CD4-positive, alpha-beta T cell treated with Interleukin-4 for 4 hours (primary cell): ENCODE results near the gene BACH2.
"Not testable (repeated sequence)": the region's sequence is repeated elsewhere in the genome, so short reads cannot be mapped to it uniquely, and the experiment has no call there.

Experiments used
- DNase-seq: peaks from one replicate; pipeline ENCODE4 v3.0.0-alpha.2; 2020

The BACH2 gene

GRCh38 chr6:90298459-90299053 lies 1.9 kb upstream of the BACH2 start:
- DNase-seq: no peak

GRCh38 chr6:90297867-90298381 lies 1.3 kb upstream of the BACH2 start:
- DNase-seq: no peak

GRCh38 chr6:90297115-90297866 lies 648 bp upstream of the BACH2 start:
- DNase-seq: no peak

GRCh38 chr6:90295854-90296340 lies 746 bp downstream of the BACH2 start:
- DNase-seq: peak; percentile 61

GRCh38 chr6:90294989-90295853 lies 1.4 kb downstream of the BACH2 start:
- DNase-seq: peak; percentile 54

GRCh38 chr6:90294614-90294988 lies 2.0 kb downstream of the BACH2 start:
- DNase-seq: peak; percentile 61

GRCh38 chr6:90294008-90294511 lies 2.6 kb downstream of the BACH2 start:
- DNase-seq: no peak

GRCh38 chr6:90293319-90293953 lies 3.2 kb downstream of the BACH2 start:
- no peak for DNase-seq

- no peak for DNase-seq
Observed at GRCh38 chr6:90291565-90291964, 5.1 kb downstream of the BACH2 start.

GRCh38 chr6:90290811-90291420 lies 5.7 kb downstream of the BACH2 start:
- DNase-seq: no peak

- no peak for DNase-seq
Observed at GRCh38 chr6:90289902-90290301, 6.7 kb downstream of the BACH2 start.

- DNase-seq: no peak
Observed at GRCh38 chr6:90288404-90288803, 8.2 kb downstream of the BACH2 start.

- peak; percentile 43 for DNase-seq
Observed at GRCh38 chr6:90286884-90287488, 9.7 kb downstream of the BACH2 start.

- DNase-seq: peak; percentile 70
Observed at GRCh38 chr6:90285611-90286381, 10.8 kb downstream of the BACH2 start.

- DNase-seq: no peak
Observed at GRCh38 chr6:90285042-90285481, 11.6 kb downstream of the BACH2 start.

GRCh38 chr6:90284236-90285041 lies 12.2 kb downstream of the BACH2 start:
- peak; percentile 78 for DNase-seq

GRCh38 chr6:90282265-90282664 lies 14.4 kb downstream of the BACH2 start:
- not testable (repeated sequence) for DNase-seq

- no peak for DNase-seq
Observed at GRCh38 chr6:90278129-90278528, 18.5 kb downstream of the BACH2 start.

GRCh38 chr6:90277302-90278011 lies 19.2 kb downstream of the BACH2 start:
- DNase-seq: no peak
